NCI-H82 (cell line): Measurements from ENCODE around the gene PKIG.

Experiments
- DNase-seq: peaks from one replicate; lab custom pipeline; 2025; lab: John Stamatoyannopoulos, UW

Gene PKIG

GRCh38 chr20:44619294-44619693 lies 36.9 kb downstream of the PKIG start:
- DNase-seq = no peak

GRCh38 chr20:44620030-44620429 lies 37.7 kb downstream of the PKIG start:
- no peak for DNase-seq

GRCh38 chr20:44621325-44621724 lies 38.9 kb downstream of the PKIG start:
- DNase-seq = no peak

GRCh38 chr20:44621939-44622338 lies 39.6 kb downstream of the PKIG start:
- DNase-seq = no peak

- DNase-seq = no peak
These were observed 40.3 kb downstream of the PKIG start for GRCh38 chr20:44622501-44623270.

- no peak for DNase-seq
These were observed 41.8 kb downstream of the PKIG start for GRCh38 chr20:44624152-44624551.

GRCh38 chr20:44624743-44625271 lies 42.4 kb downstream of the PKIG start:
- DNase-seq = no peak

- no peak for DNase-seq
These were observed 43.0 kb downstream of the PKIG start for GRCh38 chr20:44625361-44625760.

- DNase-seq = no peak
These were observed 43.9 kb downstream of the PKIG start for GRCh38 chr20:44626278-44626677.

- DNase-seq = no peak
These were observed 45.1 kb downstream of the PKIG start for GRCh38 chr20:44627364-44628010.

GRCh38 chr20:44629017-44629385 lies 46.6 kb downstream of the PKIG start:
- DNase-seq = no peak

GRCh38 chr20:44629542-44629941 lies 47.2 kb downstream of the PKIG start:
- DNase-seq = no peak

- no peak for DNase-seq
These were observed 47.9 kb downstream of the PKIG start for GRCh38 chr20:44630297-44630696.

GRCh38 chr20:44632103-44632752 lies 49.8 kb downstream of the PKIG start:
- DNase-seq = peak; percentile 63

- no peak for DNase-seq
These were observed 50.9 kb downstream of the PKIG start for GRCh38 chr20:44633187-44633810.

- no peak for DNase-seq
These were observed 51.7 kb downstream of the PKIG start for GRCh38 chr20:44633872-44634600.

- no peak for DNase-seq
These were observed 53.5 kb downstream of the PKIG start for GRCh38 chr20:44635877-44636276.

GRCh38 chr20:44637042-44637441 lies 54.7 kb downstream of the PKIG start:
- DNase-seq = no peak

- no peak for DNase-seq
These were observed 55.4 kb downstream of the PKIG start for GRCh38 chr20:44637522-44638372.

GRCh38 chr20:44640522-44640921 lies 58.1 kb downstream of the PKIG start:
- no peak for DNase-seq

- DNase-seq = no peak
These were observed 58.9 kb downstream of the PKIG start for GRCh38 chr20:44641325-44641724.
